Measurements from ENCODE around the gene EGLN1. TPM values are rescaled to one million over a fixed set of nuclear protein-coding genes. Genes with fewer than 3 reads are reported as not detected.

EGLN1 gene
- total RNA-seq, 1 donor from 2014 or later = 24.2 TPM

DNA sequence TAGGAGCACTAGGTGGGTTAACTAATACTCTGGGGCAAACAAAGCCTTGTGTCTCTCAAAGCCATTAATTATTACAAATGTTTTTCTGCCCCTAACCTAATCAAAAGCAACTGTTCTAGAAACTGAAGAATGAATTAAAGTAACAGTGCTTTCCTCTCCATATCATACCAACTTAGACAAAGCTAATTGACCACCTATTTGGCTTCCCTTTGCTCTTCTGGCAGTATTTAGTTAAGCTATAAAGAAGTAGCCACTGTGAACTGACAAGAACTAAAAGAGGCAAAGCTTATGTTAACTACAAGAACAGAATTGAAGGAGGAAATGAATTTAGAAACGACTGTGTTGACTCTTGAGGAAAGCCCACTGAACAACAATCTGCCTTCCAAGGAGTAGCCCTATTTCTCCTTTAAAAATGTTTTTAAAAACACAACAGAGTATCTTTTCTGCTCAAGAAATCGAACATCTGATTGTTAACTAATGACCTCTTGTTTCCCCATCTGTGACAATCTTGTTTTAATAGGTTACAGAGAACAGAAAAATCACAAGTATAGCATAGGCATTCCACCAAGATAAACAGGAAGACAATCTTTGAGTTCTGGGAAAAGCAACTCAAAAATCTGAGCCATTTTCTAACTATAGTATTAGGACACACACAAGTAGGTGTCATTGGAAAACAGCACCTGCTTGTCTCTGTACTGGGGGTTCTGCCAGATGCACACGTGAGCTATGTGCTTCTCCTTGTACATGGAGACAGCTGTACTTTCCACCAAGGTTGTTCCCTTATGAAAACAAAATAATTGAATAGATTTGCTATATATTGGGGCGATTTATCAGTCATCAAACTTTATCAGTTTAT, 3.1 kb upstream of the EGLN1 start:
- H3K9me3 Mint-ChIP-seq = no peaks in the 10 kb centered on the region
- H3K27me3 Mint-ChIP-seq = peaks cover 7% of the 10 kb centered on the region
- no peak overlapping the region for H3K4me3 Mint-ChIP-seq
- DNase-seq (ENCODE audit: extremely low spot score, unreplicated experiment) = no peak
- no peak for TF ChIP-seq CTCF (conservative IDR thresholded peaks at IDR 0.05)
- no peak overlapping the region for H3K27ac Mint-ChIP-seq
- no peaks in the 10 kb centered on the region for H3K36me3 Mint-ChIP-seq
- no peaks in the 10 kb centered on the region for H3K4me1 Mint-ChIP-seq (ENCODE audit: unreplicated experiment)

- no peak for TF ChIP-seq CTCF (conservative IDR thresholded peaks at IDR 0.05)
- peaks cover 7% of the 10 kb centered on the region for H3K27me3 Mint-ChIP-seq
- no peaks in the 10 kb centered on the region for H3K36me3 Mint-ChIP-seq
- H3K27ac Mint-ChIP-seq = peak overlapping the region; percentile 21
- DNase-seq (ENCODE audit: extremely low spot score, unreplicated experiment) = no peak
- no peaks in the 10 kb centered on the region for H3K9me3 Mint-ChIP-seq
- peak overlapping the region; percentile 90 for H3K4me3 Mint-ChIP-seq
- peaks cover 9% of the 10 kb centered on the region for H3K4me1 Mint-ChIP-seq (ENCODE audit: unreplicated experiment)
These were observed 1.6 kb upstream of the EGLN1 start for GRCh38 chr1:231423648-231424047.

- H3K9me3 Mint-ChIP-seq = no peaks in the 10 kb centered on the region
- H3K4me3 Mint-ChIP-seq = peak overlapping the region; percentile 90
- peaks cover 3% of the 10 kb centered on the region for H3K36me3 Mint-ChIP-seq
- H3K27me3 Mint-ChIP-seq = peaks cover 7% of the 10 kb centered on the region
- DNase-seq (ENCODE audit: extremely low spot score, unreplicated experiment) = no peak
- H3K27ac Mint-ChIP-seq = peak overlapping the region; percentile 82
- no peak for TF ChIP-seq CTCF (conservative IDR thresholded peaks at IDR 0.05)
- peaks cover 17% of the 10 kb centered on the region for H3K4me1 Mint-ChIP-seq (ENCODE audit: unreplicated experiment)
These were observed 767 bp upstream of the EGLN1 start for GRCh38 chr1:231422798-231423309.

DNA sequence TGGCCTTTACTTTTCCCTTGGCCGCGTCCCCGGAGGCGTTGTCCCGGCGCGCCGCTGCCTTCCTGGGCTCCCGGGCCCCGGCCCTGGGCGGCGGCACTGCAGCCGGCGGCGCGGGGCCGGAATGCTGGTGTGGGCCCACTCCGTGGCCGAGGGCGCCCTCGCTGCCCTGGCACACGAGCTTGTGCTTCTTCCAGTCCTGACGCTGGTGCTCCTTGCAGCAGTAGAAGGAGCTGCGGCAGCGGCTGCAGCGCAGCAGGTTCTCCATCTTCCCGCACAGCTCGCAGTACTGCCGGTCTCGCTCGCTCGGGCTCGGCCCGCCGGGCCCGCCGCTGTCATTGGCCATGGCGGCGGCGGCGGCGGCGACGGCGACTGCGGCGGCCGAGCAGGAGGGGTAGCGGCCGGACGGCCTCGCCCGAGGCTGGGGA, 529 bp downstream of the EGLN1 start:
- peak; percentile 76 for DNase-seq (ENCODE audit: extremely low spot score, unreplicated experiment)
- Mint-ChIP-seq H3K4me1 (ENCODE audit: unreplicated experiment) (peaks cover 27% of the 10 kb centered on the region), H3K27me3 (peaks cover 7% of the 10 kb centered on the region), H3K36me3 (peaks cover 3% of the 10 kb centered on the region), H3K9me3 (no peaks in the 10 kb centered on the region), H3K4me3 (peak overlapping the region; percentile 81), H3K27ac (no peak overlapping the region)
- no peak for TF ChIP-seq CTCF (conservative IDR thresholded peaks at IDR 0.05)

DNA sequence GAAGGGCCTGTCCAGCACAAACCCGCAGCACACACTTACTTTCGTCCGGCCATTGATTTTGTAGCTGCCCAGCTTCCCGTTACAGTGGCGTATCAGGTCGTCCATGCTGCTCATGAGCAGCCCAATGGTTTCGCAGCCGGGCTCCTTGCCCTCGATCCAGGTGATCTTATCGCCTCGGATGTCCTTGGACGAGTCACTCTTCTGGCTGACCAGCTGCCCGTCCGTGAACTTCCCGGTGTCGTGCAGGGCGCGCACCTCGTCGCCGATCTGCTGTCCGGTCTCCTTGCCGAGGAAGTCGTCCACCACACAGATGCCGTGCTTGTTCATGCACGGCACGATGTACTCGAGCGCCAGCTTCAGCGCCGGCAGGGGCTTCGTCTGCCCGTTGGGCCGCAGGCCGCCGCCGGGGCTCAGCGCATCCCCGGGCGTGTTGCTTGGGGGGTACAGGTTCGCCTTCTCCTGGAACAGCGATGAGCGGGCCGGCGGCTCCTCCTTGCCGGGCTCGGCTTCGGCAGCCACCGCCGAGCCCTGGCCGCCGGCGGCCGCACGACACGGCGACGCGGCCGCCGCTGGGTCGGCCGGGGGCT, 1.0 kb downstream of the EGLN1 start:
- Mint-ChIP-seq H3K9me3 (no peaks in the 10 kb centered on the region), H3K27ac (peak overlapping the region; percentile 43), H3K36me3 (peaks cover 3% of the 10 kb centered on the region), H3K4me1 (ENCODE audit: unreplicated experiment) (peaks cover 27% of the 10 kb centered on the region), H3K27me3 (peaks cover 2% of the 10 kb centered on the region), H3K4me3 (peak overlapping the region; percentile 90)
- peak; percentile 73 for DNase-seq (ENCODE audit: extremely low spot score, unreplicated experiment)
- no peak for TF ChIP-seq CTCF (conservative IDR thresholded peaks at IDR 0.05)
